Activated CD8-positive, alpha-beta memory T cell treated with anti-CD3 and anti-CD28 coated beads for 4 hours (primary cell): Measurements from ENCODE around the gene DLGAP4.

Experiments used
- DNase-seq, 2 donors: peaks; one replicate each; pipeline ENCODE4 v3.0.0-alpha.2; 2020; ENCODE audit warnings: low read depth in 2 of 2

Gene DLGAP4

DNA sequence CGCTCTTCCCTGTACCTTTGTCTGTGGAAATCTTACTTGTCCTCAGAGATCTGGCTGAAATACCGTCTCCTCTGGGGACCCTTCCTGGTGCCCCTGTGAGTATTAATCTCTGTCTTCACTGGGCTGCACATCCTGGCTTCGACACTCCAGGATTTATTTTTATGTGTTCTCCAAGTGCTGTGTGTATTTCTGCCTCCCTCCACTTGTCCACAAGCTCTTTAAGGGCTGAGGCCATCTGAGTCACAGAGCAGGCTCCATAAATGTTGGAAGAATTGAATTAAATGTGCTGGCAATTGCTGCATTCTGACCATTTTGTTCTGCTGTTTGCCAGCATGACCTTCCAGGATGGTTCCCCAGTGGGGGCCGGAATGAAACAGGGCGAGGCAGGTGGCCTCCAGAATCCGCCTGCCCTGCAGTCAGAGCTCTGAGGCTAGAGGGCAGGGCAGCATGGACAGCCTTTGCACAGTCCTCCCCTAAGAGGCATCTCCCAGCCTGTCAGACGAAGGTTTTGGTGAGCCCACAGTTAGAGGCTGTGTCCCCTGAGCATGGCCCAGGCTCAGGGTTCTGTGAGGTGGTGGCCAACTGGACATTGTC is 105.8 kb downstream of the DLGAP4 start:
- no peak for DNase-seq

GRCh38 chr20:36415475-36416002 is 109.4 kb downstream of the DLGAP4 start:
- DNase-seq = no peak

GRCh38 chr20:36418711-36419110 is 112.6 kb downstream of the DLGAP4 start:
- DNase-seq = no peak

- DNase-seq = no peak
Observed at GRCh38 chr20:36421641-36422040, 115.5 kb downstream of the DLGAP4 start.

- no peak for DNase-seq
Observed at GRCh38 chr20:36424314-36424713, 118.2 kb downstream of the DLGAP4 start.

DNA sequence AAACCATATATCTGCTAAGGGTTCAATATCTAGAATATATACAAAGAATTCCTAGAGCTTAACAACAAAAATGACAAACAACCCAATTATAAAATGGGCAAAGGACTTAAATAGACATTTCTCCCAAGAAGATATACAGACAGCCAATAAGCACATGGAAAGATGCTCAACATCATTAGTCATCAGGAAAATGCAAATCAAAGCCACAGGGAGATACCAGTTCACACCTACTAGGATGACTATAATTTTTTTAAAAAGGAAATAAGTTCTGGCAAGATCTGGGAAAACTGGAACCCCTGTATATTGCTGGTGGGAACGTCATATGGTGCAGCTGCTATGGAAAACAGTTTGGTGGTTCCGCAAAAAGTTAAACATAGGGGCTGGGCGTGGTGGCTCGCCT is 119.0 kb downstream of the DLGAP4 start:
- DNase-seq = no peak

GRCh38 chr20:36431604-36432003 is 125.5 kb downstream of the DLGAP4 start:
- no peak for DNase-seq

GRCh38 chr20:36432096-36432495 is 126.0 kb downstream of the DLGAP4 start:
- DNase-seq = no peak

DNA sequence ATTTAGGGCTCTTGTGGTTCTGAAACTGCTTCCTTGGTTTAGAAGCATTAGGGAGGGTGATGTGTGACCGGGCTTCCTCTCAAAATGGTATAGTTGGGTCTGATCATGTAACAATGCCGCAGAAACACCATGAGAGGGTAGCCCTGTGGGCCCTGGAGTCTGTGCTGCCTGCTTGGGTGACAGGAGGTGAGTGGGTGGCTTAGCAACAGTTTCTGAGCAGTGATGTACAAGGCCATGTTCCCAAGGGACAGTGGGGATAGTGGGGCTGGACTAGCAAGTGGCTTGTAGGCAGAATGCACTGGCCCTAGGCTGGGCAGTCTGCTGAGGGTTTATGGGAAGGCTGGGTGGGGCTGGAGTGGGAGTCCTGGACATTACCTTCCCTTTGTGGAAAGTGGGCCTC is 128.2 kb downstream of the DLGAP4 start:
- no peak for DNase-seq

GRCh38 chr20:36435124-36435523 is 129.0 kb downstream of the DLGAP4 start:
- DNase-seq = no peak

- DNase-seq = peak; percentile 68 to 72
Observed at GRCh38 chr20:36435592-36436541, 129.7 kb downstream of the DLGAP4 start.

GRCh38 chr20:36439040-36439730 is 133.0 kb downstream of the DLGAP4 start:
- DNase-seq = peak; percentile 27

- DNase-seq = no peak
Observed at GRCh38 chr20:36439731-36440072, 133.6 kb downstream of the DLGAP4 start.

GRCh38 chr20:36440370-36441026 is 134.4 kb downstream of the DLGAP4 start:
- DNase-seq = no peak

- DNase-seq = no peak
Observed at GRCh38 chr20:36441027-36441414, 134.9 kb downstream of the DLGAP4 start.

DNA sequence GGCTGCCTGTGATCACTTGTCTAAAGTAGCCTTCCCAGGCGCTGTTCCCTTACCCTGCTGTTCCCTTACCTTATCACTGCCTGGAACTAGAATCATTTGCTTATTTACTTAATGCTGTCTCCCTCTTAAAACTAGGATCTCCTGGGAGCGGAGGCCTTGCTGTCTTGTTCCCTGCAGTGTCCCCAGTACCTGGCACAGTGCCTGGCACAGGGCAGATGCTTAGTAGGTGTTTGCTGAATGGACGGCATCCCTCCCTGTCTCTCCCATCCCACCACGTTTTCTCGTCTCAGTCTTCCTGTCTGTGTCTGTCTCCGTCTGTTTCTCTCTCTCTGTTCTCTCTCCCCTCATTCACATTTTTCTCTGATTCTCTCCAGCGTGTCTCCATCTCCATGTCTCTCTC is 135.3 kb downstream of the DLGAP4 start:
- DNase-seq = no peak

DNA sequence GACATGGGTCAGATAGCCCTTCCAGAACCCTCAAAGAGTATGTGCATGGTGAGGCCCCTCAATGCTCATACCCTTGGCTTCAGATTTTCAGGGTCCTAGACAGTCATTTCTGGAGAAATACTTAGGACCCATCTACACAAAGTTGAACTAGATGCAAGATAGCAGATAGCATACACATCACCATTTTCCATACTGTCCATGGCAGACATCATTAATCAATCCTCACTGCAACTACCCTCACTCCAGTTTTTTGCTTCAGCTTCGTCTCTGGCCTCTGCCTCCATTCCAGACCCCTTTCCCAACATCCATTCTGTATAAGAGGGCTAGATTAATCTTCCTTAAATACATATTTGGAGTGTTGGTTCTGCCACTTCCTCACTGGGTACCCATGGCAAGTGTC is 139.7 kb downstream of the DLGAP4 start:
- DNase-seq = no peak

- DNase-seq = no peak
Observed at GRCh38 chr20:36446557-36446956, 140.4 kb downstream of the DLGAP4 start.

- DNase-seq = no peak
Observed at GRCh38 chr20:36447101-36447500, 141.0 kb downstream of the DLGAP4 start.

DNA sequence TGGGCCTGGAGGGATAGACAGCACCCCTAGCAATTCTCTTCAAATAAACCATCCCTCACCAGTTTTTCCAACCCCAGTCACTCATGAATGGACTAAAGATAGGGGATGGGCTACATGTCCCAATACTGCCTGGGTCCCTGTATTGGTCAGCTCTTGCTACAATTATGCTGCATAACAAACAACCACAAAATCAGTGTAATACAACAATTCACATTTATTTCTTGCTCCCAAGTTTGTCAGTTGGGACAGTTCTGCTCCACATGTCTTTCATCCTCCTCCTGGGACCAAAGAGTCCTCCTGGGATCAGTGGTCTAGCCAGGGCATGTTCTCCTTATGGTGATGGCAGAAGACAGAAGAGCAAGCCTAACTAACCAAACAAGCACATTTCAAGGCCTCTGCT is 143.5 kb downstream of the DLGAP4 start:
- no peak for DNase-seq

- DNase-seq = no peak
Observed at GRCh38 chr20:36454332-36454697, 148.2 kb downstream of the DLGAP4 start.
